ENCODE results near the gene LONP2. TPM values are rescaled to one million over a fixed set of nuclear protein-coding genes. Genes with fewer than 3 reads are reported as not detected.

The LONP2 gene
- total and polyA plus RNA-seq, 2 of the 13 experiments (the other 11 are each of a cell fraction or from before 2014, with no cell fraction given) = 39.2 to 63.3 TPM

DNA sequence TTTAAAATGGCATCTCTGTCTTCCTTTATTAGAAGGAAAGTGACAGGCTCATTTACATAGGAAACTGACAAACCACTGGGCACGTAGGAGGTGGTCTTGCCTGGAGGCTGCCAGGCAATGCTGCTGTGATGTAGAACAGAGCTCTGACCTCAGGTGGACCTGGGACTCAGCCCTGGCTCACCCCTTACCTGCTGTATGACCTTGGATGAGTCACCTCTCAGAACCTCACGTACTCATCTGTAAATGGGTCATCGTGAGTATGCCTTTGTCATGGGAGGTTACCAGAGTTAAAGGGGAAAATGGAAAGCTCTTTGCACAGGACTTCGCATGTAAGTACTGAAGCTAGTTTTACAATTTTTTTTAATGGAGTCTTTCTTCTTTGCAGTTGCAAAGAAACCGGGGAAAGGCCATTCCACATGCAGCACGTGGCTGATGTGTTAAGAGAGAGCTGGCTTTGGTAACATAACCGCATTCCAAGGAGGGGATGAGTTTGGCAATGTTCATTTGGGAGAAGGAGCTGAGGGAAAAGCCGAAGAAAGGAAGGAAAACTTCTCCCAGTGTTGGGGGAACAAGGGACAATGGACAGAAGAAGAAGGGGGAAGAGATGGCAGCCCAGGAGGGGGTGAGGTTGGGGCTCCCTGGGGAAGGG, 37.4 kb upstream of the LONP2 start (continued):
- TF ChIP-seq, protein P1, sequence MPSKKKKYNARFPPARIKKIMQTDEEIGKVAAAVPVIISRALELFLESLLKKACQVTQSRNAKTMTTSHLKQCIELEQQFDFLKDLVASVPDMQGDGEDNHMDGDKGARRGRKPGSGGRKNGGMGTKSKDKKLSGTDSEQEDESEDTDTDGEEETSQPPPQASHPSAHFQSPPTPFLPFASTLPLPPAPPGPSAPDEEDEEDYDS (CRISPR knock-in tag; IDR thresholded peaks at IDR 0.05) = no peak
- peak; percentile 95 for TF ChIP-seq JUND (CRISPR knock-in tag; IDR thresholded peaks at IDR 0.05)
- no peak for TF ChIP-seq U2AF1 (optimal IDR thresholded peaks at IDR 0.05; ENCODE audit: low read depth, low read length)
- no peak for TF ChIP-seq GLI4 (CRISPR knock-in tag; IDR thresholded peaks at IDR 0.05; ENCODE audit: borderline replicate concordance)
- TF ChIP-seq, protein P2, sequence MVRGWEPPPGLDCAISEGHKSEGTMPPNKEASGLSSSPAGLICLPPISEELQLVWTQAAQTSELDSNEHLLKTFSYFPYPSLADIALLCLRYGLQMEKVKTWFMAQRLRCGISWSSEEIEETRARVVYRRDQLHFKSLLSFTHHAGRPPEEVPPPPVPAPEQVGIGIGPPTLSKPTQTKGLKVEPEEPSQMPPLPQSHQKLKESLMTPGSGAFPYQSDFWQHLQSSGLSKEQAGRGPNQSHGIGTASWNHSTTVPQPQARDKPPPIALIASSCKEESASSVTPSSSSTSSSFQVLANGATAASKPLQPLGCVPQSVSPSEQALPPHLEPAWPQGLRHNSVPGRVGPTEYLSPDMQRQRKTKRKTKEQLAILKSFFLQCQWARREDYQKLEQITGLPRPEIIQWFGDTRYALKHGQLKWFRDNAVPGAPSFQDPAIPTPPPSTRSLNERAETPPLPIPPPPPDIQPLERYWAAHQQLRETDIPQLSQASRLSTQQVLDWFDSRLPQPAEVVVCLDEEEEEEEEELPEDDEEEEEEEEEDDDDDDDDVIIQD (CRISPR knock-in tag; IDR thresholded peaks at IDR 0.05; ENCODE audit: low read depth) = peak; percentile 73
- no peak for TF ChIP-seq ZNF282 (IDR thresholded peaks at IDR 0.05; ENCODE audit: partially characterized antibody)
- TF ChIP-seq ELF4 (CRISPR knock-in tag; IDR thresholded peaks at IDR 0.05; ENCODE audit: borderline replicate concordance) = no peak
- TF ChIP-seq, protein P3, sequence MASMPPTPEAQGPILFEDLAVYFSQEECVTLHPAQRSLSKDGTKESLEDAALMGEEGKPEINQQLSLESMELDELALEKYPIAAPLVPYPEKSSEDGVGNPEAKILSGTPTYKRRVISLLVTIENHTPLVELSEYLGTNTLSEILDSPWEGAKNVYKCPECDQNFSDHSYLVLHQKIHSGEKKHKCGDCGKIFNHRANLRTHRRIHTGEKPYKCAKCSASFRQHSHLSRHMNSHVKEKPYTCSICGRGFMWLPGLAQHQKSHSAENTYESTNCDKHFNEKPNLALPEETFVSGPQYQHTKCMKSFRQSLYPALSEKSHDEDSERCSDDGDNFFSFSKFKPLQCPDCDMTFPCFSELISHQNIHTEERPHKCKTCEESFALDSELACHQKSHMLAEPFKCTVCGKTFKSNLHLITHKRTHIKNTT (CRISPR knock-in tag; IDR thresholded peaks at IDR 0.05) = no peak
- TF ChIP-seq TEAD2 (CRISPR knock-in tag; IDR thresholded peaks at IDR 0.05) = no peak
- TF ChIP-seq, protein P4, sequence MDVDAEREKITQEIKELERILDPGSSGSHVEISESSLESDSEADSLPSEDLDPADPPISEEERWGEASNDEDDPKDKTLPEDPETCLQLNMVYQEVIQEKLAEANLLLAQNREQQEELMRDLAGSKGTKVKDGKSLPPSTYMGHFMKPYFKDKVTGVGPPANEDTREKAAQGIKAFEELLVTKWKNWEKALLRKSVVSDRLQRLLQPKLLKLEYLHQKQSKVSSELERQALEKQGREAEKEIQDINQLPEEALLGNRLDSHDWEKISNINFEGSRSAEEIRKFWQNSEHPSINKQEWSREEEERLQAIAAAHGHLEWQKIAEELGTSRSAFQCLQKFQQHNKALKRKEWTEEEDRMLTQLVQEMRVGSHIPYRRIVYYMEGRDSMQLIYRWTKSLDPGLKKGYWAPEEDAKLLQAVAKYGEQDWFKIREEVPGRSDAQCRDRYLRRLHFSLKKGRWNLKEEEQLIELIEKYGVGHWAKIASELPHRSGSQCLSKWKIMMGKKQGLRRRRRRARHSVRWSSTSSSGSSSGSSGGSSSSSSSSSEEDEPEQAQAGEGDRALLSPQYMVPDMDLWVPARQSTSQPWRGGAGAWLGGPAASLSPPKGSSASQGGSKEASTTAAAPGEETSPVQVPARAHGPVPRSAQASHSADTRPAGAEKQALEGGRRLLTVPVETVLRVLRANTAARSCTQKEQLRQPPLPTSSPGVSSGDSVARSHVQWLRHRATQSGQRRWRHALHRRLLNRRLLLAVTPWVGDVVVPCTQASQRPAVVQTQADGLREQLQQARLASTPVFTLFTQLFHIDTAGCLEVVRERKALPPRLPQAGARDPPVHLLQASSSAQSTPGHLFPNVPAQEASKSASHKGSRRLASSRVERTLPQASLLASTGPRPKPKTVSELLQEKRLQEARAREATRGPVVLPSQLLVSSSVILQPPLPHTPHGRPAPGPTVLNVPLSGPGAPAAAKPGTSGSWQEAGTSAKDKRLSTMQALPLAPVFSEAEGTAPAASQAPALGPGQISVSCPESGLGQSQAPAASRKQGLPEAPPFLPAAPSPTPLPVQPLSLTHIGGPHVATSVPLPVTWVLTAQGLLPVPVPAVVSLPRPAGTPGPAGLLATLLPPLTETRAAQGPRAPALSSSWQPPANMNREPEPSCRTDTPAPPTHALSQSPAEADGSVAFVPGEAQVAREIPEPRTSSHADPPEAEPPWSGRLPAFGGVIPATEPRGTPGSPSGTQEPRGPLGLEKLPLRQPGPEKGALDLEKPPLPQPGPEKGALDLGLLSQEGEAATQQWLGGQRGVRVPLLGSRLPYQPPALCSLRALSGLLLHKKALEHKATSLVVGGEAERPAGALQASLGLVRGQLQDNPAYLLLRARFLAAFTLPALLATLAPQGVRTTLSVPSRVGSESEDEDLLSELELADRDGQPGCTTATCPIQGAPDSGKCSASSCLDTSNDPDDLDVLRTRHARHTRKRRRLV (CRISPR knock-in tag; IDR thresholded peaks at IDR 0.05) = no peak
- no peak for TF ChIP-seq LCORL (IDR thresholded peaks at IDR 0.05)
- TF ChIP-seq LCORL (CRISPR knock-in tag; IDR thresholded peaks at IDR 0.05) = peak; percentile 41; the same call in 1 of the 2 replicates
- TF ChIP-seq, protein P5, sequence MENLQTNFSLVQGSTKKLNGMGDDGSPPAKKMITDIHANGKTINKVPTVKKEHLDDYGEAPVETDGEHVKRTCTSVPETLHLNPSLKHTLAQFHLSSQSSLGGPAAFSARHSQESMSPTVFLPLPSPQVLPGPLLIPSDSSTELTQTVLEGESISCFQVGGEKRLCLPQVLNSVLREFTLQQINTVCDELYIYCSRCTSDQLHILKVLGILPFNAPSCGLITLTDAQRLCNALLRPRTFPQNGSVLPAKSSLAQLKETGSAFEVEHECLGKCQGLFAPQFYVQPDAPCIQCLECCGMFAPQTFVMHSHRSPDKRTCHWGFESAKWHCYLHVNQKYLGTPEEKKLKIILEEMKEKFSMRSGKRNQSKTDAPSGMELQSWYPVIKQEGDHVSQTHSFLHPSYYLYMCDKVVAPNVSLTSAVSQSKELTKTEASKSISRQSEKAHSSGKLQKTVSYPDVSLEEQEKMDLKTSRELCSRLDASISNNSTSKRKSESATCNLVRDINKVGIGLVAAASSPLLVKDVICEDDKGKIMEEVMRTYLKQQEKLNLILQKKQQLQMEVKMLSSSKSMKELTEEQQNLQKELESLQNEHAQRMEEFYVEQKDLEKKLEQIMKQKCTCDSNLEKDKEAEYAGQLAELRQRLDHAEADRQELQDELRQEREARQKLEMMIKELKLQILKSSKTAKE (CRISPR knock-in tag; IDR thresholded peaks at IDR 0.05; ENCODE audit: borderline replicate concordance) = no peak
- TF ChIP-seq KDM4B (CRISPR knock-in tag; IDR thresholded peaks at IDR 0.05) = no peak
- TF ChIP-seq ZBTB21 (CRISPR knock-in tag; IDR thresholded peaks at IDR 0.05) = peak; percentile 18; the same call in 1 of the 2 replicates
